Mucosa of rectum (tissue), 2 donors: ENCODE data around the gene GPR141.
A peak's percentile ranks its signal among the peaks of the same experiment; 100 is the strongest.

Source experiments
- H3K27ac ChIP-seq, 2 donors: one replicate each; pipeline ENCODE4 v1.7.0; 2013; ENCODE audit warnings: inconsistent platforms in 2 of 2, low read depth in 2 of 2, low read length in 2 of 2
- H3K27me3 ChIP-seq, 2 donors: one replicate each; pipeline ENCODE4 v1.7.0; 2013; ENCODE audit warnings: low read length in 2 of 2; ENCODE audit not compliant: control insufficient read depth in 2 of 2, insufficient read depth in 2 of 2
- H3K36me3 ChIP-seq, 2 donors: one replicate each; pipeline ENCODE4 v1.7.0; 2013; ENCODE audit warnings: low read length in 2 of 2; ENCODE audit not compliant: control insufficient read depth in 2 of 2, insufficient read depth in 2 of 2
- H3K4me1 ChIP-seq, 2 donors: one replicate each; pipeline ENCODE4 v1.7.0; 2013; ENCODE audit warnings: low read length in 2 of 2, mild to moderate bottlenecking in 1 of 2; ENCODE audit not compliant: control insufficient read depth in 2 of 2, insufficient read depth in 2 of 2
- H3K4me3 ChIP-seq, 2 donors: one replicate each; pipeline ENCODE4 v1.7.0; 2013; ENCODE audit warnings: low read length in 2 of 2
- H3K9ac ChIP-seq, 2 donors: one replicate each; pipeline ENCODE4 v1.7.0; 2013; ENCODE audit warnings: low read length in 2 of 2, low read depth in 1 of 2, mild to moderate bottlenecking in 1 of 2
- H3K9me3 ChIP-seq, 2 donors: one replicate each; pipeline ENCODE4 v1.7.0; 2013; ENCODE audit warnings: low read length in 2 of 2; ENCODE audit not compliant: control insufficient read depth in 2 of 2
- donor health status: healthy.
- donor health status: Normal muscosa, but diverticular disease.

The GPR141 gene

GRCh38 chr7:37771342-37771741 lies 87.8 kb downstream of the GPR141 start:
- Histone ChIP-seq H3K4me3 (no peak overlapping the region), H3K36me3 (no peaks in the 10 kb centered on the region), H3K4me1 (no peaks in the 10 kb centered on the region), H3K27ac (no peak overlapping the region), H3K9ac (no peak overlapping the region), H3K9me3 (no peaks in the 10 kb centered on the region), H3K27me3 (no peaks in the 10 kb centered on the region)

GRCh38 chr7:37771801-37772200 lies 88.2 kb downstream of the GPR141 start:
- Histone ChIP-seq H3K9me3 (no peaks in the 10 kb centered on the region), H3K4me1 (no peaks in the 10 kb centered on the region), H3K27ac (no peak overlapping the region), H3K9ac (no peak overlapping the region), H3K4me3 (no peak overlapping the region), H3K36me3 (no peaks in the 10 kb centered on the region), H3K27me3 (no peaks in the 10 kb centered on the region)

GRCh38 chr7:37775921-37776320 lies 92.4 kb downstream of the GPR141 start:
- H3K9ac ChIP-seq, result no peak overlapping the region
- no peaks in the 10 kb centered on the region for H3K4me1 ChIP-seq
- H3K9me3 ChIP-seq, result no peaks in the 10 kb centered on the region
- H3K27ac ChIP-seq, result no peak overlapping the region
- no peaks in the 10 kb centered on the region for H3K36me3 ChIP-seq
- no peaks in the 10 kb centered on the region for H3K27me3 ChIP-seq
- H3K4me3 ChIP-seq, result no peak overlapping the region

- Histone ChIP-seq H3K4me3 (no peak overlapping the region), H3K36me3 (no peaks in the 10 kb centered on the region), H3K27ac (no peak overlapping the region), H3K27me3 (no peaks in the 10 kb centered on the region), H3K4me1 (no peaks in the 10 kb centered on the region), H3K9me3 (no peaks in the 10 kb centered on the region), H3K9ac (no peak overlapping the region)
Measured at GRCh38 chr7:37781156-37781555, 97.6 kb downstream of the GPR141 start.

GRCh38 chr7:37782166-37782565 lies 98.6 kb downstream of the GPR141 start:
- no peak overlapping the region for H3K27ac ChIP-seq
- H3K27me3 ChIP-seq, result no peaks in the 10 kb centered on the region
- no peak overlapping the region for H3K4me3 ChIP-seq
- no peaks in the 10 kb centered on the region for H3K9me3 ChIP-seq
- no peak overlapping the region for H3K9ac ChIP-seq
- H3K4me1 ChIP-seq, result no peaks in the 10 kb centered on the region
- no peaks in the 10 kb centered on the region for H3K36me3 ChIP-seq

- no peaks in the 10 kb centered on the region for H3K27me3 ChIP-seq
- H3K36me3 ChIP-seq, result no peaks in the 10 kb centered on the region
- no peak overlapping the region for H3K9ac ChIP-seq
- no peak overlapping the region for H3K4me3 ChIP-seq
- no peaks in the 10 kb centered on the region for H3K4me1 ChIP-seq
- H3K9me3 ChIP-seq, result no peaks in the 10 kb centered on the region
- no peak overlapping the region for H3K27ac ChIP-seq
Measured at GRCh38 chr7:37784015-37784414, 100.4 kb downstream of the GPR141 start.

GRCh38 chr7:37786741-37787569 lies 103.4 kb downstream of the GPR141 start:
- Histone ChIP-seq H3K4me1 (no peaks in the 10 kb centered on the region), H3K36me3 (no peaks in the 10 kb centered on the region), H3K27ac (peak overlapping the region in 1 of 2 donors; percentile 9), H3K9me3 (no peaks in the 10 kb centered on the region), H3K4me3 (no peak overlapping the region), H3K9ac (no peak overlapping the region), H3K27me3 (no peaks in the 10 kb centered on the region)
